H54 (cell line): ENCODE measurements around the gene PCDHGC3.

Experiments used
- DNase-seq: peaks from one replicate; pipeline ENCODE4 v3.0.0; 2011; ENCODE audit warnings: low spot score, mixed read lengths; ENCODE audit not compliant: insufficient read length
- FAIRE-seq: peaks from 3 replicates; lab custom pipeline; 2011; peaks lifted over from hg19 to GRCh38; lab: Jason Lieb, UNC
- POLR2A ChIP-seq: IDR thresholded peaks from 2 replicates; pipeline ENCODE4 v1.6.1; 2011; ENCODE audit warnings: low read depth, mild to moderate bottlenecking, low read length

PCDHGC3 gene

GRCh38 chr5:141517312-141517711 is 41.5 kb downstream of the PCDHGC3 start:
- DNase-seq (no peak), FAIRE-seq (no peak)
- no peak for TF ChIP-seq POLR2A

- no peak for DNase-seq
- no peak for TF ChIP-seq POLR2A
- FAIRE-seq = no peak
Observed at GRCh38 chr5:141517880-141518617, 42.3 kb downstream of the PCDHGC3 start.

GRCh38 chr5:141518618-141519015 is 42.9 kb downstream of the PCDHGC3 start:
- DNase-seq = no peak
- FAIRE-seq = no peak
- no peak for TF ChIP-seq POLR2A

GRCh38 chr5:141519605-141520565 is 44.1 kb downstream of the PCDHGC3 start:
- TF ChIP-seq POLR2A = no peak
- DNase-seq (no peak), FAIRE-seq (no peak)

GRCh38 chr5:141521244-141521781 is 45.5 kb downstream of the PCDHGC3 start:
- FAIRE-seq (peak; percentile 88), DNase-seq (peak; percentile 73)
- TF ChIP-seq POLR2A = no peak

- no peak for DNase-seq
- FAIRE-seq = no peak
- no peak for TF ChIP-seq POLR2A
Observed at GRCh38 chr5:141522301-141522700, 46.5 kb downstream of the PCDHGC3 start.

- DNase-seq (no peak), FAIRE-seq (no peak)
- no peak for TF ChIP-seq POLR2A
Observed at GRCh38 chr5:141523991-141524390, 48.2 kb downstream of the PCDHGC3 start.

- DNase-seq (peak; percentile 83), FAIRE-seq (peak; percentile 80)
- TF ChIP-seq POLR2A = no peak
Observed at GRCh38 chr5:141524604-141525597, 49.1 kb downstream of the PCDHGC3 start.

- FAIRE-seq (no peak), DNase-seq (no peak)
- no peak for TF ChIP-seq POLR2A
Observed at GRCh38 chr5:141525653-141526052, 49.9 kb downstream of the PCDHGC3 start.

GRCh38 chr5:141527426-141527825 is 51.7 kb downstream of the PCDHGC3 start:
- DNase-seq (no peak), FAIRE-seq (no peak)
- no peak for TF ChIP-seq POLR2A
